ENCODE results near the gene SLC44A4. TPM values are rescaled to one million over a fixed set of nuclear protein-coding genes. Genes with fewer than 3 reads are reported as not detected.
"Not testable (repeated sequence)": the region's sequence is repeated elsewhere in the genome, so short reads cannot be mapped to it uniquely, and the experiment has no call there.

SLC44A4 gene
- total RNA-seq = 2.9 TPM

DNA sequence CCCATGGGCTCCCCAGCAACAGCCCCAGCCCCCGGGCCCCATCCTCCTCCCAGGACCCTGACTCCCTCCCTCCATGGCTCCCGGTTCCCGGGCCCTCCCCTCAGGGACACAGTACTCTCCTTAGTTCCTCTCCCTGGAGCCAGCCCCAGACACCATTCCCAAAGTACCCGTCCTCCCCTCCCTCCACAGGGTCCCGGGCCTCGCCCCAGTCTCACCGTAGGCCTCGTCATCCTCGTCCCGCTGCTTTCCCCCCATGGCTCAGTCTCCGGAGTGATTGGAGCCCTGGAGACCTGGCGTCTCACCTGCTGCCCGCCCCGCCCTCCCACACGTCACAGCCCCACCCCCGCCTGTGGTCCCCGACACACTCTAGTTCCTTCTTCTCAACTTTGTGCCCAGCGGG is at the start of gene SLC44A4:
SLC44A4 (minus strand) TSS at position 272 of the 400 bp plus-strand sequence; CDS start at position 255, 17 bp downstream.
- ATAC-seq = peak; percentile 55

DNA sequence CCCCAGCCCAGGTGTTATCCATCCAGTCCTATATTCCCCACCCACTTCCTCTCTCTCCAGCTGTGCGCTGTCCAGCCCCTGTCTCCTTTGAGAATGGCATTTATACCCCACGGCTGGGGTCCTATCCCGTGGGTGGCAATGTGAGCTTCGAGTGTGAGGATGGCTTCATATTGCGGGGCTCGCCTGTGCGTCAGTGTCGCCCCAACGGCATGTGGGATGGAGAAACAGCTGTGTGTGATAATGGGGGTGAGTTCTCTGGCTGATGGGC is 49.8 kb upstream of the SLC44A4 start:
- no peak for ATAC-seq

GRCh38 chr6:31927863-31928671 is 49.3 kb upstream of the SLC44A4 start:
- ATAC-seq = peak; percentile 31

GRCh38 chr6:31927242-31927862 is 48.6 kb upstream of the SLC44A4 start, which contains the start of gene C2:
Gene C2, plus strand, starts transcription at chr6:31927717. Its CDS starts 36 bp downstream, at chr6:31927753.
- no peak for ATAC-seq

- no peak for ATAC-seq
These were observed 44.1 kb upstream of the SLC44A4 start for GRCh38 chr6:31922942-31923341.

DNA sequence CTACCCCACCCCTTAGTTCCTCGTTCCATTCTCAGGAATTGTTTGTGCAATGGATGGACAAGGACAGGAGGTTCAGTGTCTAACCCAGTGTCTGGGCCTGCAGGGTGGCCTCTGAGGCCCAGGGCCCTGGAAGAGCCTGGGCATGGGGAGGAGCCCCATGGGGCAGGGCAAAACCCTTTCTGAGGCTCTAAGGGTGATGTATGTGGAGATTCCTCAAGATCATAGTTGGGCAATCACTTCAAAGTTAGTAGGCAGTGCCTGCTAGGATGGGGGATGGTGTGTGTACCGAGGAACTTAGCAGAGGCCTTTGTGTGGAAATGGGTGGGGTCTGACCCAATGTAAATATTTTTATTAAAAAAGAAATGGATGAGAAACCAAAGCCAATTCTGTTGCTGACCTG is 42.0 kb upstream of the SLC44A4 start:
- ATAC-seq = peak; percentile 77

- peak; percentile 74 for ATAC-seq
These were observed 41.0 kb upstream of the SLC44A4 start for GRCh38 chr6:31919624-31920303.

DNA sequence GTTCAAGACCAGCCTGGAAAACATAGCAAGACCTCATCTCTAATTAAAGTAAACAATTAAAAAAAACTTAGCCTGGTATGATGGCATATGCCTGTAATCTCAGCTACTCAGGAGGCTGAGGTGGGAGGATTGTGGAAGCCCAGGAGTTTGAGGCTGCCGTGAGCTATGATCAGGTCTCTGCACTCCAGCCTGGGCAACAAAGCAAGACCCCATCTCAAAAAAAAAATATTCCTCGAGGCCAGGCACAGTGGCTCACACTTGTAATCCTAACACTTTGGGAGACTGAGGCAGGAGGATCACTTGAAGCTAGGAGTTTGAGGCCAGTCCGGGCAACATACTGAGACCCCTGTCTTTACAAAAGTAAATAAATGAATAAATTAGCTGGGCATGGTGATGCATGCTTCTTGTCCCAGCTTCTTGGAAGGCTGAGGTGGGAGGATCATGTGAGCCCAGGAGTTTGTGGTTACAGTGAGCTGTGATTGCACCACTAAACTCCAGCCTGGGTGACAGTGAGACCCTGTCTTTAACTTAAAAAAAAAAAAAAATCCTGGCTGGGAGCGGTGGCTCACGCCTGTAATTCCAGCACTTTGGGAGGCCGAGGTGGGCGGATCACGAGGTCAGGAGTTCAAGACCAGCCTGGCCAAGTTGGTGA is 39.4 kb upstream of the SLC44A4 start:
- no peak for ATAC-seq

- no peak for ATAC-seq
These were observed 37.0 kb upstream of the SLC44A4 start for GRCh38 chr6:31915756-31916155.

DNA sequence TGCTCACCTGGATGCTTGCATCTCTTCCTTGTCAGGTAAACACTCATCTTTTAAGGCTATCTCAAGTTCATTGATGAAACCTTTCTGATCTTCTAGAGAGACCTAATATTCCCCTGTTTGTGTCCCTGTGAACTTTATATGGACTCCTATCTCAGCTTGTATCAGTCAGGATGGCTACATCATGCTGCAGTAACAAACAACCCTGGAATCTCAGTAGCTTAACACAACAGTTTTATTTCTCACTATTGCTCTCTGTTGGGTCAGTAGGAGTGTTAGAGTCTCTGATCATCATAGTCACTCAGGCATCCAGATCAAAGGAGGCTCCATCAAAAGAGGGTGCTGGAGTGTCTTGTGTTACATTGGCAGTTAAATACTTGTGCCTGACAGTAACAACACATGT is 36.6 kb upstream of the SLC44A4 start:
- ATAC-seq = no peak

- no peak for ATAC-seq
These were observed 33.2 kb upstream of the SLC44A4 start for GRCh38 chr6:31911826-31912585.

DNA sequence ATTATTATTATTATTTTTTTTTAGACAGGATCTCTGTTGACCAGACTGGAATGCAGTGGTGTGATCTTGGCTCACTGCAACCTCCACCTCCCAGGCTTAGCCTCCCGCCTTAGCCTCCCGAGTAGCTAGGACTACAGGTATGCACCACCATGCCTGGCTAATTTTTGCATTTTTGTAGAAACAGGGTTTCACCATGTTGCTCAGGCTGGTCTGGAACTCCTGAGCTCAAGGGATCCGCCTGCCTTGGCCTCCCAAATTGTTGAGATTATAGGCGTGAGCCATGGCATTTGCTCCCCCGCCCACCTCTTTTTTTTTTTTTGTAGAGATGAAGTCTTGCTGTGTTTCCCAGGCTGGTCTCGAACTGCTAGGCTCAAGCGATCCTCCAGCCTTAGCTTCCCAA is 30.5 kb upstream of the SLC44A4 start:
- not testable (repeated sequence) for ATAC-seq

GRCh38 chr6:31908791-31909190 is 30.0 kb upstream of the SLC44A4 start:
- ATAC-seq = peak; percentile 43

- not testable (repeated sequence) for ATAC-seq
These were observed 29.5 kb upstream of the SLC44A4 start for GRCh38 chr6:31908255-31908654.

GRCh38 chr6:31907158-31907813 is 28.5 kb upstream of the SLC44A4 start:
- no peak for ATAC-seq

GRCh38 chr6:31906727-31907126 is 27.9 kb upstream of the SLC44A4 start:
- not testable (repeated sequence) for ATAC-seq

GRCh38 chr6:31906122-31906521 is 27.3 kb upstream of the SLC44A4 start:
- ATAC-seq = no peak

DNA sequence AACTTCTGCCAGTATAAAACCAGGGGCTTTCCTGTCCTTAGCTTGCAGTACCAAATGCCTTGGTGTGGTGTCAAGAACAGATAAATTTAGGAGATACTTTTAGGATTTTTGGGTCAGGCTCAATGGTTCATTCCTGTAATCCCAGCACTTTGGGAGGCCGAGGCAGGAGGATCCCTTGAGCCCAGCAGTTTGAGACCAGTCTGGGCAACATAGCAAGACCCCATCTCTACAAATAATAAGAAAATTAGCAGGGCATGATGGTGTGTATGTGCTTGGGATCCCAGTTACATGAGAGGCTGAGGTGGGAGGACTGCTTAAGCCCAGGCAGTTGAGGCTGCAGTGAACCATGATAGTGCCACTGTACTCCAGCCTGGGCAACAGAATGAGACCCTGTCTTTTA is 26.2 kb upstream of the SLC44A4 start:
- no peak for ATAC-seq

- no peak for ATAC-seq
These were observed 25.2 kb upstream of the SLC44A4 start for GRCh38 chr6:31903957-31904356.

- ATAC-seq = peak; percentile 48
These were observed 23.3 kb upstream of the SLC44A4 start, which contains the start of gene ZBTB12 for GRCh38 chr6:31901953-31902643. Gene ZBTB12, minus strand, starts transcription at chr6:31902086. Its CDS starts 781 bp downstream, at chr6:31901305.

GRCh38 chr6:31901415-31901952 is 22.7 kb upstream of the SLC44A4 start:
- peak; percentile 20 for ATAC-seq
